Measurements from ENCODE around the gene TFEC.

TFEC gene

DNA sequence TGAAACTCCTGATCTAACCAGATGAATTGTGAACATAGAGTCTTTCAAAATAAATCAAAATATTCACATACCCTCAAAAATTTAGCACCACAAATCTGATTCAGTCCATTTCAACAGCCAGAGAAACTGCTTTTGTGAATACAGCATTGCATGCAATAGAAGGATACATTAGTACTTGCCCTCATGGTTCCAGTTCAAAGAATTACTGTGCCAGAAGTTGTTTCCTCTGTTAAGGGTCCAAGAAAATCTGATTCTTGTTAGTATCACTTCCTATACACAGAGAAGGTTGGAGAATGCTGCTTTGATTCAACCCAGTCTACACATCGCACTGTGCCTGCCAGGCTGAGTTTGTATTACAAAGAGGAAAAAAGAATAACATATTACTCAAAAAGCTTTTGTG is 115.6 kb downstream of the TFEC start:
- no peak for DNase-seq

DNA sequence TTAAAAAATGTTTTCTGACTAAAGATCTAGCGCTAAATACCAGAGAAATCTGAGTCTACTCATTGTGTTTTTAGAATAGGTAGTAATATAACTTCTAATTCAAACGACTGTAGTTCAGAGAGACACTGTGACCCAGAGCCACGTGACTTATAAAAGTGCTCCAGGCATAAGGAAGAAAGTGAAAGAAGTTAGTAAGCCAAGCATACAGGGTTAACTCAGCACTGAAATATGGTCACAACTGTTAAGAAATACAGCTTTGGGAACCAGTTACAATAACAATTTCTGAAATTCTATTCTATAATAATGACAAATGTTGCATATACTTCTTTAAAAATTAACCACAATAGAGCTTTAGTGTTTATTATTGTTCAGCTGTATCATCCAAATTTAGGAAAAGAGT is 119.1 kb downstream of the TFEC start:
- DNase-seq = no peak

DNA sequence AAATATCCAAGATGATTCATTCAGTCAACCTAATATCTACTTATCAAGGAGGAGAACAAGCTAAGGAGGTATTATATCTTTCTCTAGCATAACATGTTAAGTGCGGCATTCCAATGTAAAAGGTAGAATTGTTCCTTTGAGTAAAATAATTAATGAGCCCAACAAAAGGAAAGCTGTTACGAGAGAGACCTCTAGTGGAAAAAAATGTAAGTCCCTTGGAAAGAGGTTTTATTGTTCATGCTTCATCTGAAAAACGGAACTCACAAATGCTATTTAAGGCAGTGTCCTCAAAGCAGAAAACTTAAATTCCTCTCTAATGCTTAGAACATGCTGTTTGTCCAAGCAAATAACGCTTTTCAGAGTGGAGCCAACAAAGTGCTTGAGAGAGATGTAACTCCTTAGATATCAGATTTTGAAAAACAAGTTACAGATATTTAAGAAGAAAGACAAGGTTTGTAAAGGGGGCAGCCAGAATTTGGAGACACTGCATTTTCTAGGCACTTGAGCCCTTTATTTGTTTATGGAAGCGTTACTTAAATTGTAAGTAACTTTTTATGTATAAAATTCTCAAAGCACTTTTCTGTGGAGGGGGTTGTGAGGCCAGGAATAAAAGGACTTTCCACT is 119.9 kb downstream of the TFEC start:
- DNase-seq = no peak

DNA sequence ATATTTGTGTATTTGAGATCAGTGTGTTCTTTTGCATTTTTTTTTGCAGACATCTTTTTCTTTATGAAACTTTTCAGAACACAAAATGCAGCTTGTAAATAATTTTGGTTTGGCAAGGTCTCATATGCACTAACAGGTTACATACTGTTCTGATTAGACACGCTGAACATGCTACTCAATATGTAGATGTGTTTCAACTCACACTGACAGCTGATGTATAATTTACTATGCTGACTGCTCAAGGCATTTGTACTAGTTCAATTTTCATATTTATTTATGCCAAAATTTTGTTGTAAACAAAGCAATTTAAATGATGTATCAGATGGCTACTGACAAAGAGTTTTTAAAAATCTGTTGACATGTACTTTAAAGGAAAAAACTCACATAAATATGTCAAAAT is 123.8 kb downstream of the TFEC start:
- DNase-seq = no peak

DNA sequence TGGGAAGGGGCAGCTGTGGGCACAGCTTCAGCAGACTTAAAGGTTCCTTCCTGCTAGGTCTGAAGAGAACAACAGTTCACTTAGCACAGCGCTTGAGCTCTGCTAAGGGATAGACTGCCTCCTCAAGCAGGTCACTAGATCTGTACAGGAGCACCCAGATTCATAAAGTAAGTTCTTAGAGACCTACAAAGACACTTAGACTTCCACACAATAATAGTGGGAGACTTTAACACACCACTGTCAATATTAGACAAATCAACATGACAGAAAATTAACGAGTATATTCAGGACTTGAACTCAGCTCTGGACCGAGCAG is 140.9 kb downstream of the TFEC start:
- DNase-seq = no peak

DNA sequence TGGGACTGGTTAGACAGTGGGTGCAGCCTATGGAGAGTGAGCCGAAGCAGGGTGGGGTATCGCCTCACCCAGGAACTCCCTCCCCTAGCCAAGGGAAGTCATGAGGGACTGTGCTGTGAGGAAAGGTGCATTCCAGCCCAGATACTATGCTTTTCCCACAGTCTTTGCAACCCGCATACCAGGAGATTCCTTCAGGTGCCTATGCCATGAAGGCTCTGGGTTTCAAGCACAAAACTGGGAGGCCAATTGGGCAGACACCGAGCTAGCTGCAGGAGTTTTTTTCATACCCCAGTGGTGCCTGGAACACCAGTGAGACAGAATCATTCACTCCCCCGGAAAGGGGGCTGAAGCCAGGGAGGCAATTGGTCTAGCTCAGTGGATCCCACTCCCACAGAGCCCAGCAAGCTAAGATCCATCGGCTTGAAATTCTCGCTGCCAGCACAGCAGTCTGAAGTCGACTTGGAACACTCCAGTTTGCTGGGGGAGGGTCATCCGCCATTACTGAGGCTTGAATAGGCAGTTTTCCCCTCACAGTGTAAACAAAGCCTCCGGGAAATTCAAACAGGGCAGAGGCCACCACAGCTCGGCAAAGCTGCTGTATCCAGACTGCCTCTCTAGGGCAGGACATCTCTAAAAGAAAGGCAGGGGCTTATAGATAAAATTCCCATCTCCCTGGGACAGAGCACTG is 141.4 kb downstream of the TFEC start:
- DNase-seq = no peak

DNA sequence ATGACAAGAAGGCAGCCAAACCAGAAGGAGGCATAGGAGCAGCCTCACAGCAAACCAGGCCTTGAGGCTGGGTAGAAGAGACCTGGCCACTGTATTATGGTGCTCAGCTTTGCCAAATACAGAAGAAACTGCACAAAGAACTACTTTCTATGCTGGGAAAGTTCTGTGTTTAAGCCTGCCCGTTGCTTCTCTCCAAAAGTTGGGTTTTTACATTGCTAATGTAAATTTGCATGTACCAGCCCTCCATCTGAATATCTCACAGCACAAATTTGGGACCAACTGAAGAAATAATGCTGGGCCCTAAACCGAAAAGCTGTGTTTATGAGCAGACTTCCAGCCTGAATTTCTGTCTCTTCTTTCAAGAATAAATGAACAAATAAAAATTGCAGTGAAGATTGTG is 145.0 kb downstream of the TFEC start:
- DNase-seq = no peak
